ENCODE measurements around the gene DENND6A. TPM values are rescaled to one million over a fixed set of nuclear protein-coding genes. Genes with fewer than 3 reads are reported as not detected.

DENND6A gene
- total and polyA plus RNA-seq, 2 of the 13 experiments (the other 11 are each of a cell fraction or from before 2014, with no cell fraction given) = 9.4 to 11.1 TPM

GRCh38 chr3:57622362-57622761 is 70.5 kb downstream of the DENND6A start (continued):
- TF ChIP-seq HNF1A (IDR thresholded peaks at IDR 0.05; ENCODE audit: low read depth) (peak; percentile 56), HNF1A (CRISPR knock-in tag; IDR thresholded peaks at IDR 0.05; ENCODE audit: borderline replicate concordance) (peak; percentile 45; the same call in 1 of the 2 replicates), ZNF619 (CRISPR knock-in tag; IDR thresholded peaks at IDR 0.05) (no peak), TRAFD1 (CRISPR knock-in tag; IDR thresholded peaks at IDR 0.05; ENCODE audit: borderline replicate concordance) (no peak), THAP8 (CRISPR knock-in tag; IDR thresholded peaks at IDR 0.05; ENCODE audit: borderline replicate concordance) (no peak), HNF4A (CRISPR knock-in tag; IDR thresholded peaks at IDR 0.05) (no peak), SSRP1 (CRISPR knock-in tag; IDR thresholded peaks at IDR 0.05) (no peak), ZNF703 (CRISPR knock-in tag; IDR thresholded peaks at IDR 0.05; ENCODE audit: borderline replicate concordance) (no peak), ZNF318 (CRISPR knock-in tag; IDR thresholded peaks at IDR 0.05) (no peak), ZNF382 (CRISPR knock-in tag; IDR thresholded peaks at IDR 0.05; ENCODE audit: borderline replicate concordance) (no peak), PHF5A (CRISPR knock-in tag; IDR thresholded peaks at IDR 0.05; ENCODE audit: low read depth, unreplicated experiment) (no peak)
